Measurements from ENCODE around the gene CSMD2. TPM values are rescaled to one million over a fixed set of nuclear protein-coding genes. Genes with fewer than 3 reads are reported as not detected.

CSMD2 gene
- total RNA-seq, 1 donor from 2014 or later: 0.27 TPM

GRCh38 chr1:33866281-33866680 lies 298.7 kb downstream of the CSMD2 start:
- no peak overlapping the region for H3K27ac Mint-ChIP-seq (ENCODE audit: unreplicated experiment)
- no peaks in the 10 kb centered on the region for H3K36me3 Mint-ChIP-seq (ENCODE audit: unreplicated experiment)
- no peak overlapping the region for H3K4me3 Mint-ChIP-seq (ENCODE audit: unreplicated experiment)
- no peak for TF ChIP-seq CTCF (IDR thresholded peaks at IDR 0.05; ENCODE audit: partially characterized antibody, unreplicated experiment)
- no peak for DNase-seq
- H3K4me1 Mint-ChIP-seq (ENCODE audit: low read depth, unreplicated experiment): no peaks in the 10 kb centered on the region
- H3K9me3 Mint-ChIP-seq (ENCODE audit: unreplicated experiment): peaks cover 4% of the 10 kb centered on the region
- H3K27me3 Mint-ChIP-seq (ENCODE audit: unreplicated experiment): no peaks in the 10 kb centered on the region

GRCh38 chr1:33864460-33865389 lies 300.3 kb downstream of the CSMD2 start:
- no peak for TF ChIP-seq CTCF (IDR thresholded peaks at IDR 0.05; ENCODE audit: partially characterized antibody, unreplicated experiment)
- DNase-seq: no peak
- Mint-ChIP-seq H3K27me3 (ENCODE audit: unreplicated experiment) (no peaks in the 10 kb centered on the region), H3K27ac (ENCODE audit: unreplicated experiment) (no peak overlapping the region), H3K36me3 (ENCODE audit: unreplicated experiment) (no peaks in the 10 kb centered on the region), H3K4me3 (ENCODE audit: unreplicated experiment) (no peak overlapping the region), H3K4me1 (ENCODE audit: low read depth, unreplicated experiment) (no peaks in the 10 kb centered on the region), H3K9me3 (ENCODE audit: unreplicated experiment) (peaks cover 4% of the 10 kb centered on the region)

DNA sequence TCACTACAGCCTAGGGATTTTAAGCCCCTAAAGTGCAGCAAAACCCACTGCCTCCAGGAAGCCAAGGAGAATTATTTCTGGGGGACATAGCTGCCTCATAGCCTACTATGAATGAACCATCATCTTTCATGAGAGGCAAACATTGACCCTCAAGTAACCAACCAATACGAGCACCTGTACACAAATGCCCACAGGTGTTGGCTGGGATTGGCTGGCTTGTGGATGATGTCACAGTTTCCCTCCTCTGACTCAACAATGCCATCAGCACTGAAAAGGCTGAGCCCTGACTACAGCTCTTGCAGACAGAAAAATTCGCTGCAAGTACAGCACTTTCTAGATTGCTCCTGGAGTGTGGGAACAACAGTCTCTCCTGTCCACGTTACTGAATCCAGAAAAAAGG lies 301.3 kb downstream of the CSMD2 start, which contains the start of gene HMGB4:
HMGB4 (plus strand) TSS at position 301 of the 400 bp plus-strand sequence. CDS start 113 bp downstream, outside the sequence.
- peaks cover 2% of the 10 kb centered on the region for H3K9me3 Mint-ChIP-seq (ENCODE audit: unreplicated experiment)
- no peaks in the 10 kb centered on the region for H3K36me3 Mint-ChIP-seq (ENCODE audit: unreplicated experiment)
- TF ChIP-seq CTCF (IDR thresholded peaks at IDR 0.05; ENCODE audit: partially characterized antibody, unreplicated experiment): no peak
- no peaks in the 10 kb centered on the region for H3K4me1 Mint-ChIP-seq (ENCODE audit: low read depth, unreplicated experiment)
- H3K27ac Mint-ChIP-seq (ENCODE audit: unreplicated experiment): no peak within 1 kb of the TSS
- no peak for DNase-seq
- H3K4me3 Mint-ChIP-seq (ENCODE audit: unreplicated experiment): no peak within 1 kb of the TSS
- H3K27me3 Mint-ChIP-seq (ENCODE audit: unreplicated experiment): no peaks in the 10 kb centered on the region

DNA sequence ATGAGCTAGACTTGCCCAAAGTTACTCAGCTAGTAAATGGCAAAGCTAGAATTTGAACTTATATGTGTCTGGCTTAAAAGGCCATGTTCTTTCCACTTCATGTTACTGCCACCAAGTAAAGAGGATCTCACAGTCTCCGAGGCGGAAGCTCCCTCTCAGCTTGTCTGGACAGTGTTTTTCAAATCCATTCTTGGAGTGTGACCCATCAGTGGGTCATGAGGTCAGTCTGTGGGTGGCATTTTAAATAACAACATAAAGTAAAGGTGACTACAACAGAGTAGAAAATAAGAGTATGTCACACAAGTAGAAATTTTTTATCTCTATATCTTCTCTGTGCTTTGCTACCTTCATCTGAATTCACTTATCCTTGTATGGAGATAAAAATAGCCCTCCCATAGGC lies 304.4 kb downstream of the CSMD2 start:
- Mint-ChIP-seq H3K27me3 (ENCODE audit: unreplicated experiment) (peaks cover 2% of the 10 kb centered on the region), H3K36me3 (ENCODE audit: unreplicated experiment) (no peaks in the 10 kb centered on the region), H3K4me1 (ENCODE audit: low read depth, unreplicated experiment) (no peaks in the 10 kb centered on the region), H3K9me3 (ENCODE audit: unreplicated experiment) (no peaks in the 10 kb centered on the region), H3K27ac (ENCODE audit: unreplicated experiment) (no peak overlapping the region), H3K4me3 (ENCODE audit: unreplicated experiment) (no peak overlapping the region)
- no peak for DNase-seq
- TF ChIP-seq CTCF (IDR thresholded peaks at IDR 0.05; ENCODE audit: partially characterized antibody, unreplicated experiment): no peak

- H3K36me3 Mint-ChIP-seq (ENCODE audit: unreplicated experiment): no peaks in the 10 kb centered on the region
- no peaks in the 10 kb centered on the region for H3K9me3 Mint-ChIP-seq (ENCODE audit: unreplicated experiment)
- no peaks in the 10 kb centered on the region for H3K4me1 Mint-ChIP-seq (ENCODE audit: low read depth, unreplicated experiment)
- H3K27ac Mint-ChIP-seq (ENCODE audit: unreplicated experiment): no peak overlapping the region
- DNase-seq: no peak
- no peak for TF ChIP-seq CTCF (IDR thresholded peaks at IDR 0.05; ENCODE audit: partially characterized antibody, unreplicated experiment)
- no peak overlapping the region for H3K4me3 Mint-ChIP-seq (ENCODE audit: unreplicated experiment)
- peaks cover 8% of the 10 kb centered on the region for H3K27me3 Mint-ChIP-seq (ENCODE audit: unreplicated experiment)
Observed at GRCh38 chr1:33854091-33854490, 310.9 kb downstream of the CSMD2 start.

Measured in glutamatergic neuron (in vitro differentiated cells).